HG03025 (cell line): ENCODE measurements around the gene CYP27B1.

ENCODE experiments used
- ATAC-seq: cut with Tn5 transposase; IDR thresholded peaks from one replicate; pipeline ENCODE4 v1.9.1; 2021; ENCODE audit warnings: mild to moderate bottlenecking, moderate library complexity; ENCODE audit not compliant: unreplicated experiment, low FRiP score

The CYP27B1 gene

DNA sequence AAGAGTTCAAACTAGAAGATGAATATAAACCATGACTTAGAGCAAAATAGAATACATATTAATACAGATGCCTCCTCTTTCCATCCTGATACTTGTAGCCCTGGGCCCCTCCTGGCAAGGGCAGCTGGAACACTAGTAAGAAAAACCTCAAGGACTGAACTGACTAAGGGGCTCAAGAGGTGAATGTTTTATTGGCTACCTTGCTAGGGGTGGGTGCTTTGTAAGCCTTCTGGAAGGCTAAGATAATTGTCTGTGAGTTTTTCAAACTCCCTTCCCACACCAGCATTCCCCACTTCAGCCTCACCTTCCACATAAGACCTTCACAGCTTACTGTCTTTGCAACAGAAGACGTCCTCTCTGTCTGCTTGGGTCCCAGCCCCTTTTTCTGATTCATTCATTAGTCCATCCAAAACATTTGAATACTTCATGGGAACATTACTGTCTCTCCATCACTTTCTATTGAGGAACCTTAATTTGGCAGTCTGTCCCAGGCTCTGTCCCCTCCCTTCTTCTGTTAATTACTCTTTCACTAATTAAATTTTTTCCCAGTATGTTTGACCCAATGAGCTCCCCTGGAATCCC is 13.0 kb downstream of the CYP27B1 start:
- no peak for ATAC-seq

DNA sequence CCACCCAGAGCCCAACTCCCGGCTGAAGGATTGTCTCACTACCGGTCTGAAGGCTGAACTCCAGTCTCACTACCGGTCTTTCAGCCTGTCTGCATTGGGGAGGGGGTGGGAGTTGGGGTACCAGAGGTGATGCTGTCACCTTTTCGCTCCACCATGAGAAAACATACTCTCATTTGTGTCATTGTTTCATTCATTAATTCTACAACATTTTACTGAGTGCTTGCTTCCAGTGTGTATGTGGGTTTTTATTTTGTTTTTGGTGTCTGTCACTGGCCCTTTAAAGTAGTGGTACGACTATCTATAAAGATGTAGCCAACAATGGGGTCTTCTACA is 14.2 kb downstream of the CYP27B1 start:
- ATAC-seq: no peak

DNA sequence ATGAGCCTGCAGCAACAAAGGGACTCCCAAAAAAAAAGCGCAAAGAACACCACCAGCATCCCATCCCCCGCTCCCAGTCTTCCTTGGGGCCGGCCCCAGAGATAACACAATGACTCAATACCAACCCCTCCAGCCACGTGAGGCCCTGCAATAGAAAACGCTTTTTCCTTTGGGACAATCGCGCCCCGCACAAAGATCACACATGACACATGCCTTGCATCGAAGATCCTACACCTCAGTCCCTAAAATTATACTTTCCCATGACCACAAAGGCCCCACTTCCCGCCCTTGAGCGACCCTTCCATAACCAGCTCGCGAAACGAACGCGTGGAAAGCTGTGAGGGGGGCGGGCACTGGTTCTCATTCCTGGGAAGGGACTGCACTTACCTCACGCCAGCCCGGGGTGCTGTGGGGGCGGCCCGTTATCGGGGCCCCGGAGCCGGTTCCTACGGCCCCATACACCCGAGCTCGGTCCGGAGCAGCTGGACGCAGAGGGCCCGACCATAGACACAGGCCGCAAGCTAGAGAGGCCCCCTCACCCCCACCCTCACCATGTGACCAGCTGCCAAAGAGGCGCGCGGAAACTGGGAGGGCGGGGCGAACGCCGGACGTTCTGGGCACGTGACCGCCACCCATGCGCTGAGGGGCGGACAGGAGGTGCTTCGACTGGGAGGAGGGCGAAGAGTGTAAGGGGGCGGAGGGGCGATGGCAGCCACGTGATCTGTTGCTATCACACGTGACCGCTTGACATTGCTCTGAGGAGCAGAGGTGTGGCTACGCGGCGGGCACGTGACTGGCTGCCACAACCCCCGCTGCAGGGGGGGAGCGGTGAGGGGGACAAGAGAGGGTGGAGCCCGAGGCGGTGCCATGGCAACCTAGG is 14.8 kb downstream of the CYP27B1 start, which contains the start of gene CDK4:
CDK4 (minus strand) TSS at position 523 of the 880 bp plus-strand sequence. CDS start 593 bp downstream, outside the sequence.
- peak; percentile 70 for ATAC-seq

DNA sequence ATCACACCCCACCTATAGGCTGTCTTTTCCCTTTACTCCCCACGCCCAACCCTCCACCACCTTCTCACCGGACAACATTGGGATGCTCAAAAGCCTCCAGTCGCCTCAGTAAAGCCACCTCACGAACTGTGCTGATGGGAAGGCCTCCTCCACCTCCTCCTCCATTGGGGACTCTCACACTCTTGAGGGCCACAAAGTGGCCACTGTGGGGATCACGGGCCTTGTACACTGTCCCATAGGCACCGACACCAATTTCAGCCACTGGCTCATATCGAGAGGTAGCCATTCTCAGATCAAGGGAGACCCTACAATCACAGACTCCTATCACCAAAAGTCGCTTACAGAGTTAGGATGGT is 15.5 kb downstream of the CYP27B1 start:
- ATAC-seq: no peak

DNA sequence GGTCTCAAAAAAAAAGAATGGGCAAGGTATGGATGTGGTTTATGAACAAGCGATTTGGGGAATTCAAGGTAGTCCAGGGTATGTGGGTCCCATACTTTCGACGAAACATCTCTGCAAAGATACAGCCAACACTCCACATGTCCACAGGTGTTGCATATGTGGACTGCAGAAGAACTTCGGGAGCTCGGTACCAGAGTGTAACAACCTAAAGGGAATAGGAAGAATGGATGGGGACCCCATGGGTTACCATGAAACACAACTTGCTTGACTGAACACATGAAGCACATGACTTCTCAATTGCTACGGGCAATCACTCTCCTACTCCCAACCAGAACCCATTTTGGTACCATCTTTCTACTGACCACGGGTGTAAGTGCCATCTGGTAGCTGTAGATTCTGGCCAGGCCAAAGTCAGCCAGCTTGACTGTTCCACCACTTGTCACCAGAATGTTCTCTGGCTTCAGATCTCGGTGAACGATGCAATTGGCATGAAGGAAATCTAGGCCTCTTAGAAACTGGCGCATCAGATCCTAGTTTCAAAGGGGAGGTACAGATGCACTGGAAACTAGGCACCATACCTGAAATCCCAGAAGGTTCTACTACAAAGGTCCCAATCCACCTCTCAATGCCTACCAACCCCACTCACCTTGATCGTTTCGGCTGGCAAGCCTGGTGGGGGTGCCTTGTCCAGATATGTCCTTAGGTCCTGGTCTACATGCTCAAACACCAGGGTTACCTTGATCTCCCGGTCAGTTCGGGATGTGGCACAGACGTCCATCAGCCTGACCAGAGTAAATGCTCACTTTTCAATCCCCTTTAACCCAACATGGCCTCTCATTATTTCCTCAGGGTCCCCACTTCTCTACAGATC is 16.1 kb downstream of the CYP27B1 start:
- ATAC-seq: no peak

DNA sequence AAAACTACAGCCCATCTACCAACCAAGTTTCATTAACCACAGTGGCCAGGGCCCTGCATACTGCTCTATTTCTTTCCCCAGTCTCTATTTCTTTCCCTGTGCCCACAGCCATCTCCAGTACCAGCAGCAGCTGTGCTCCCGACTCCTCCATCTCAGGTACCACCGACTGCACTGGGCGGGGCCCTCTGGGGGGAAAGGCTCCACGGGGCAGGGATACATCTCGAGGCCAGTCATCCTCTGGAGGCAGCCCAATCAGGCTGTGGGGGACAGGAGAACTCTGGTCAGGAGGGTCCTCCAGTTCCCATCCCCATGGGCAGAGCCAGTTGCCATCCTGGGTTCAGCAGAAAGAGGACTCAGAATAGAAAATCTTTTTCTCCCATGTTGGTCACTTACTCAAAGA is 17.8 kb downstream of the CYP27B1 start:
- no peak for ATAC-seq

DNA sequence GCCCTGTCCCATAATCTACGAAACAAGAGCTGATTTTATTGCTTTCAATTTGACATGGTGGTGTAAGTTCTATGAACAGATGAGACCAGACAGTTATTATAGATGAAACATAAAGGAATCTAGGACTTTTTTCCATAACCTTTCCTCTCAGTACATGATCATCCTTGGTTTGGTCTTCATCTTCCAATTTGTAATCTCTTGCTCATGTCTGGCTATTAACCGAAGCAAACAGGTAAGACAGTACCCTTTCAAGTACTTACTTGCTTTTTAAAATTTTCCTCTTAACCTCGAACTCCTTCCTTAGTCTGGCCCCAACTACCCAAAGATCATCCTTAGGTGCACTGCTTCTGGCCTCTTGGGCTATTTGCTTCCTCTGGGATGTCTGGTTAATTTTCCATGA is 20.9 kb downstream of the CYP27B1 start:
- ATAC-seq: no peak

DNA sequence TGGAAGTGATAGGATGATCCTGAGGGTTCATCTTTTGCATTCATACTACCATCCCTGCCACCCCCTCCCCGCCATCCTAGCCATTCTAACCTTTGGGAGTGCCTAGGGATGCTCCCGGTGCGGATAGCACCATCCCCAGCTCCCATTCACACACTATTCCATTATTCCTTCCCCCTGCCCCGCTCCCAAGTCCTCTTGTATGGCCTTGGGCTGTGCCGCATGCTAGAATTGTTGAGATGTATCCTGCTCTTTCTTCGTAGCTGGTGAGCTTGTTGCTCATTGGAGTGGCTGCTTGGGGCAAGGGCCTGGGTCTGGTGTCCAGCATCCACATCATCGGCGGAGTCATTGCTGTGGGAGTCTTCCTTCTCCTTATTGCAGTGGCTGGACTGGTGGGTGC is 21.4 kb downstream of the CYP27B1 start:
- ATAC-seq: no peak

DNA sequence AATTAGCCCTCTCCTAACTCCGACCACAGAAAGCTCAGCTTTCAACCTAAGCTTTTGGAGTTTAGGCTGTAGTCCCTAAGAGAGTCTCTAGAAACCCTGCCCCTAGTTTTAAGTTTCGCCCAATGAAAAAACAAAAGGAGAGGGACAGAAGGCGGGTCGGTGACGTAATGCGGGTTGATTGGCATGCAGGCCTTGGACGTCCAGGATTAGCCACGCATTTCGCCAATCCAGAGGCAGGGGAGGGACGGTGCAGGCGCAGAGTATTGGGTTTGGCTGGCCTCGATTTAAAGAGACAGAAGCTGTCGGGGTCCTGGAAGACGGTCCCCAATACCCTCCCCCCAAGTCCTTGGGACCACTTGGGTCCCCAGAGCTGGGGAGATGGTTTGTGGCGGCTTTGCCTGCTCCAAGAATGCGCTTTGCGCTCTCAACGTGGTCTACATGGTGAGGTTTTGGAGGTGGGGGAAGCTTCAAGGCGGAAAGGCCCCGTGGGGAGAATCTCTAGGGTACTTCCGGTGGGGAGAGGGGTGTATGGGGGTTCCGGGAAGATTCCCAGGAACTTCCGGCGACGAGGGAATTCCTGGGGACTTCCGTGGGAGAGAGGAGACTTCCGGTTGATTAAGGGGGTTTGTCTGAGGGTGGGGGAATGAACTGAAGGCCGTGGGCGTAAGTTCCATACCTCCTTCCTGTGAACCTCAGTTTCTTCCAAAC is 21.9 kb downstream of the CYP27B1 start, which contains the start of gene TSPAN31:
TSPAN31 (plus strand) TSS at position 263 of the 708 bp plus-strand sequence; CDS start at position 379, 116 bp downstream.
- ATAC-seq: peak; percentile 89

DNA sequence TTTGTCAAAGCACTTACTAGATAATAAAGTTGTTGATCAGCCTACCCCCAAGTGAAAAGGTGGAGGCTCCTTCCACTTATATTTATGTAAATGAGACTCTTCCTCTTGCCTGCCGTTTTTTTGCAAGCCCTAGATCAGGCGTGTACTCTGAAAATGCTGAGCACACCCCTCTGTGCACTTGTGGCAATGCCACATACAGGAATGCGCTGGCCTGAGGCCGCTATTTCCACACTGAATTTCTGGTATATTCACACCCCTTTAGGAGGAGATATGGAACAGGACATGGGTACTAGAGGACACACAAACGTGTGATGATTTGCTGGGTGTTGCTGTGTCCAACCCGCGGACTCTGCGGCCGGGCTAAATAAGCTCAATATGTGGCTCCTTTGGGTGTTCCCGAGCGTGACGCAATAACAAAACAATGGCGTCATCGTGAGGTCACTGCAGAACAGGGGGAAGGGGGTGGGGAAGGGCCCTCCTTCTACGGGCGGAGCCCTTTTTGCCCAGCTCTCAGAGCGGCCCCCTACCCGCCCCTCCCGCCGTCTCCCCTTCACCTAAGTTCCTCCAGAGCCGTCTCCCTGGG is 22.6 kb downstream of the CYP27B1 start:
- peak; percentile 16 for ATAC-seq

DNA sequence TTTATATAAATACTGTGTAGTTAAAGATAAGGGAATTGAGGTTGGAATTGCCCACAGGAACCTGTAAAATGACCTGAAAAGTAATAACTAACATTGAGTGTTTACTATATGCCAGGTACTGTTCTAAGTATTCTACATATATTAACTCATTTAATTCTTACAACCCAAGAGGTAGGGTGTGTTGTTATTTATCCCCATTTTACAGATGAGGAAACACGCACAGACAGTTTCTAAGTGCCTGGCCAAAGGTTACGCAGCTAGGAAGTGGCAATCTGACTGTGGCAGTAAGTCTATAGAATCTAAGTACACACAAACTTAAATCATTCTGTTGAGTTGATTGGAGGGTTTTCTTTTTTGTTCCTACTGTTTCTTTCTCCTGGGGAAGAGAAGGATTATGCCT is 23.1 kb downstream of the CYP27B1 start:
- no peak for ATAC-seq

DNA sequence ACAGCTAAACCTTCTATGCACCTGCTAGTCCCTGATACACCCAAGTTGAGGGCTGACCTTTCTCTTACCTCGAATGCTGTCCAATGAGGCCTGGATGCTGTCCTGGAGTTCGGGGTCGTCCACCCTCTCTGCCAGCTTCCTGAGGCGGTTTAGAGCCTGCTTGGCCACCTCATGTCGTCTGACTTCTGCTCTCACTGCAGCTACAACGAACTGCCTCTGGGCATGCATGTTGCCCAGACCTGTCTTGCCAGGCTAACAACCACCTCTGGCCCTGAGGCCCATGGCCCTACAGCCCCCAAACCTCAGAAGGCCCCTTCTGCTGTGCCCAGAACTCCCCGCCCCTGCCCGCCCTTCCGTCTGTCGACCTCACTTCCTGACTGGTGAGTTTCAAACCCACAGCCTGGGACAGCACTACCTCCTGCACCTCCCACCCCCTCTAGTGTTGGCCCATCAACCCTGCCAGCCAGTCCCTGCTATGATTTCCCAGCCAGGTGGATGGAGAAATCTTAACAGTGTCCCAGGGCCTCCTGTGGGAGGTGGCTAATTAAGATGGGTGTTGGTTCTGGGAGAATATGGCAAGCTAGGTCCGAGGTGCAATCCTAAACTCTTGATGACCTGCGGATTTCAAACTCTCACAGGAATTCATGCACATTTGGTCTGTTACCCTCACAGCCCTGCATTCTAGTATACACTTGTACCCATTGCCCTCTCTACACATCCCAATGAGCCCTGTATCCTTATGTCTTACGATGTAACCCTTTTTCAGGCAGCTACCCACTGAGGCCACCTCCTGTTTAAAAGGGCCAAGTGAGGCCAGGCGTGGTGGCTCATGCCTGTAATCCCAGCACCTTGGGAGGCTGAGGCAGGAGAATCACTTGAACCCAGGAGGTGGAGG is 24.8 kb downstream of the CYP27B1 start:
- peak; percentile 39 for ATAC-seq

DNA sequence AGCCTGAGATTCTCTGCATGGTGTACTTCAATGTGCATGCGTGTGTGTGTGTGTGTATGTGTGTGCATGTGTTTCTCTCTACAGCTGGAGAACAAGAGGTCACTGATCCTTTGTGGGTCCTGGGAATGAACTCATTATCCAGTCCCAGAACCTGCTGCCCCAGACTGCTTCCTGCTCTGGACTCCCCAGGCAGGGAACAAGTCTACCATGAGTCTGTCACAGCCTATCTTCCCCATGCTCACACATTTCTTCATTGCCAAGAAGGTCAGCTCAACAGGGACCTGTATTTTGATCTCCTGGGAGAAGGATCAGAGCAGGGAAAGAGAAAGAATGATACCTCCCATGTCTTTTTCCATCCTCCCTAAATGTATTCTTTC is 25.5 kb downstream of the CYP27B1 start:
- no peak for ATAC-seq

DNA sequence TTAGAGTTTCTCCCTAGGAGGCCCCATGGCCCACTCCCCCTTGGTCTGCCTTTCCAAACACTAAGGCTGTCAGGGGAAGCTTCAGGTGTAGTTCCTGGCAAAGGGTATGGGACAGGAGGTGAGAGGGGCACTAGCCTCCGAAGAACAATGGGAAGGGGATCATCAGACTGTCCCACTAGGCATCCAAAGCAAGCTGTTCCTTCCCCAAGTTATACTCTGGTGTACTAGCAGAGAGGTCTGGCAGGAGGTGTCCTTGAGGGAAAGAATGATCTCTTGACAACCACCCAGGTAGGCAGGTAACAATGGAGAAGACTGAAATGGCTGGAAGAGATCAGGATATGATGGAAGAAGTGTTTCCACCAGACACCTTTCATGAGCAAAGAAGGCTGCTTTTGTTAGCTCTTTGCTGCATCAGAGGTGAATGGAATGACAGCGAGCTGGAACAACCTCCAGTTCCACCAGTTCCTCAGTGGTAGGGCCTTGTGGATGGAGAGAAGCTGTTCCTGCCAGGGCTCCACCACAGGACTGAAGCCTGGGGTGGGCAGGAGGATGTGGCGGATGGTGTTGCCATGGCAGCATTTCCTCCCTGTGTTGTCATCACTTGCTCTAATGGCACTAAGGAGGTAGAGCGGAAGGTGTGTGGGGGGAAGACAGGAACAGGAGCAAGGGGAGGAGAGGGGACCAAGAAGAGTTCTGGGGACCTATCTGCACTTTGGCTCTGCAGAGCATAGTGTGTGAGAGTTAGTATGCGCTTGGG is 26.0 kb downstream of the CYP27B1 start:
- ATAC-seq: no peak

DNA sequence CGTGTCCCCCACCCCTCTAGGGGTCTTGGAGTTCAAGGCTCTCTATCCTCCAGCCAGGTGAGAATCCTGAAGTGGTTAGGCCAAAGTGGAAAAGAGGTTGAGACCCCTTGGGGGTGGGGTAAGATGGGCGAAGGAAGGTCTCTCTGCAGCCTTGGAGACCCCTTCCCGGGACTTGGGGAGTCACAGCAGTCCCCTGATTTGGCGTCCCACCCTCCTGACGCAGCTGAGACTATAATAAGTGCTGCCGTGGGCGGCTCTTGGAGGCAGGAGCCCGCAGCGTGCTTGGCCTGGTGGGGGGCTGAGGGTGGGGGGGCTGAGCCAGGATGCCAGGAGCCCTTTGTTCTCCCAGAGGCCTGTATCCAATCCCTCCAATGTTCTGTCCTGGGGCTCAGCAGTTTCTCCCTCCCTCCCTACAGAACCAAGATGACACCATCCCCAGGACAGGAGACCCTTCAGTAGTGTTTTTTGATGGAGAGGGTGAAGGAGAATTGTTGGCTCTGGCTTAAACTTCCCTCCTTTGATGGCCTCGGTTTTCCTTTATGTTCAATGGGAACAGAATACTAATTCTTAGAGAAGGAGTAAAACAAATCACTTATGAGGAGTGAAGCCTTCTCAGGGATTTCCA is 26.9 kb downstream of the CYP27B1 start:
- ATAC-seq: no peak

DNA sequence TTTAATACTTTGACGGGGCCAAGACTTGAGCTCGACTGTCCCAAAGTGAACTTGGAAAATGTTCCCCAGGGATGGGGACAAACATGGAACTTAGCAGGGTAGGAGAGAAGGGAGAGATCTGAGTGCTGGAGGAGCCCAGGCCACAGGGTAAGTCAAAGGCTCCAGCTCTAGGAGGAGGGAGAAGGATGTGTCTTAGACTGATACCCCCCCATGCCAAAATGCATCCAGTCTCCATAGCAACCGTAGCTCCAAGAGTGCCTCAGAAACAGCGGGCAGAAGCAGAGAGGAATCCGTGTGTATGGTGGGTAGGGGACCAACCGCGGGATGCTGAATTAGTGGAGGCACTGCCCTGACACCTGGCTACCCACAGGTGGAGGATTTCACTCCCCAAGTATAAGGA is 27.5 kb downstream of the CYP27B1 start:
- ATAC-seq: no peak

DNA sequence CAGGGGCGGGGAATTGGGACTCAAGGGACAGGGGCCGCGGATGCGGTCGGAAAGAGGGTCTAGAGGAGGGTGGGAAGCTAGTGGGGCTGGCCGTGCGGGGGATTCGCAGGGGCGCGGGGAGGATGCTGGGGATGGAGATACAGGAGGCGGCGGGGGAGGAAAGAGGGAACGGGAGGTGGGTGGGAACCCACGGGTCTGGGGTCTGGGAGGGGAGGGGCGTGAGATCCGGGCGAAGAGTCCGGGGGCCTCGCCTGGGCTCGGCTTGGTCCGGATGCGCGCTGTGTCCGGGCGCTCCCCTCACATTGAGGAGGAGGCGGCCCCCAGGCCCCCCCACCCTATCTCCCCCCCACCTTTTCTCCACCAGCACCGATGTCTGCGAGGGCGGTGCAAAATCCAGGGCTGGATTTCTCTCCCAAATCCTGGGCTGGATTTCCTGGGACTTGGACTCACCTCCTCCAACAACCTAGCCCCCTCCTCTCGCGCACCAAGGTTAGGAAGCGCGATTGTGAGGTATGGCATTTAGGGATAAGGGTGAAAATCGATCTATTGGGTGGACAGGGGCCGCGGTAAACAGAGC is 28.1 kb downstream of the CYP27B1 start, which contains the start of gene AGAP2:
AGAP2 (minus strand) TSS at position 82 of the 577 bp plus-strand sequence. CDS start 496 bp downstream, outside the sequence.
- ATAC-seq: no peak
